GM21529 (cell line): Measurements from ENCODE around the gene NOX3.
A peak's percentile ranks its signal among the peaks of the same experiment; 100 is the strongest.
"Not testable (repeated sequence)": the region's sequence is repeated elsewhere in the genome, so short reads cannot be mapped to it uniquely, and the experiment has no call there.

Experiments
- ATAC-seq: cut with Tn5 transposase; IDR thresholded peaks from one replicate; pipeline ENCODE4 v1.9.1; 2021; ENCODE audit not compliant: unreplicated experiment

The NOX3 gene

GRCh38 chr6:155470979-155471616 lies 15.5 kb upstream of the NOX3 start:
- ATAC-seq = not testable (repeated sequence)

- not testable (repeated sequence) for ATAC-seq
Measured at GRCh38 chr6:155468543-155468942, 12.9 kb upstream of the NOX3 start.

GRCh38 chr6:155466539-155466938 lies 10.9 kb upstream of the NOX3 start:
- ATAC-seq = no peak

- no peak for ATAC-seq
Measured at GRCh38 chr6:155461556-155461955, 5.9 kb upstream of the NOX3 start.

GRCh38 chr6:155454471-155454870 lies 1.2 kb downstream of the NOX3 start:
- ATAC-seq = no peak

- no peak for ATAC-seq
Measured at GRCh38 chr6:155454008-155454407, 1.6 kb downstream of the NOX3 start.

- no peak for ATAC-seq
Measured at GRCh38 chr6:155452576-155452975, 3.1 kb downstream of the NOX3 start.

- not testable (repeated sequence) for ATAC-seq
Measured at GRCh38 chr6:155451530-155451929, 4.1 kb downstream of the NOX3 start.

- ATAC-seq = no peak
Measured at GRCh38 chr6:155450240-155450581, 5.4 kb downstream of the NOX3 start.

GRCh38 chr6:155449450-155450239 lies 6.0 kb downstream of the NOX3 start:
- no peak for ATAC-seq

GRCh38 chr6:155448668-155449449 lies 6.8 kb downstream of the NOX3 start:
- no peak for ATAC-seq

GRCh38 chr6:155447949-155448348 lies 7.7 kb downstream of the NOX3 start:
- no peak for ATAC-seq

GRCh38 chr6:155444952-155445903 lies 10.4 kb downstream of the NOX3 start:
- ATAC-seq = no peak

GRCh38 chr6:155444120-155444917 lies 11.3 kb downstream of the NOX3 start:
- ATAC-seq = no peak

GRCh38 chr6:155443168-155443567 lies 12.5 kb downstream of the NOX3 start:
- no peak for ATAC-seq

GRCh38 chr6:155442562-155442961 lies 13.1 kb downstream of the NOX3 start:
- ATAC-seq = no peak

GRCh38 chr6:155441112-155441465 lies 14.6 kb downstream of the NOX3 start:
- no peak for ATAC-seq

- ATAC-seq = no peak
Measured at GRCh38 chr6:155440398-155441111, 15.1 kb downstream of the NOX3 start.

GRCh38 chr6:155439376-155439775 lies 16.3 kb downstream of the NOX3 start:
- peak; percentile 72 for ATAC-seq
